Measurements from ENCODE around the gene ATP2A3.
"Not testable (repeated sequence)": the region's sequence is repeated elsewhere in the genome, so short reads cannot be mapped to it uniquely, and the experiment has no call there.

ATP2A3 gene

DNA sequence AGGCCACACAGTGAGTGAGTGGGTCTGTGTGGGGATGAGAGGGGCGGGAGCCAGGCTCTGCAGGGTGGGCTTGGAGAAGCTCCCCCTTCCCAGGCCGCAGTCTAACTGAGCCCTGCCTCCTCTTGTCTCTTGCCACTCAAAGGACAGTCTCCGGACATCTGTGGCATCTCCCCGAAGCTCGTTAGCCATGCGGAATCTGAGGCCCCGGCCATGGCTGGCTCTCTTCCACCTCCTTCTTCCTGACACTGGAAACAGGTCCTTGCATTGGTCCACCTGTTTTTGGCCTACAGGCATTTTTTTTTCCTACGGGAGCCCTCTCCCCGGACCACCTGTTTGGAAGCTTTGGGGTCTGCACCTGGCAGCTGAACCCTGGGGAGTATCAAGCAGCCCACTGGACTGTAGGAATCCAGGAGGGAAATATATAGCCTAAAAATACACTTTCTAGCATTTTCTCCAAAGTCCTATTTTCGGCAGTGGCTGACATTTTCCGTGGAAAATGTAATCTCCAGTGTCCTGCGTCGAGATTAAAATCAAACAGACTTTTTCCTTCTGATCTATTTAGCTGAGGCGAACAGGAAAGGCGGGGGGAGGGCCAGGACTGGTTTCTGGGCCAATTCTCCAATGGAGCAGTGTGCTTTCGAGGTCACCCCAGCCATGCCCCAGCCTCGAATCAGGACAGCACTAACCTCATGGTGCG lies 9.1 kb downstream of the ATP2A3 start:
- no peak for DNase-seq (ENCODE audit: low spot score)

- no peak for DNase-seq (ENCODE audit: low spot score)
These were observed 10.2 kb downstream of the ATP2A3 start for GRCh38 chr17:3954086-3954485.

GRCh38 chr17:3953542-3953941 lies 10.7 kb downstream of the ATP2A3 start:
- no peak for DNase-seq (ENCODE audit: low spot score)

- DNase-seq (ENCODE audit: low spot score) = no peak
These were observed 12.1 kb downstream of the ATP2A3 start for GRCh38 chr17:3952186-3952585.

DNA sequence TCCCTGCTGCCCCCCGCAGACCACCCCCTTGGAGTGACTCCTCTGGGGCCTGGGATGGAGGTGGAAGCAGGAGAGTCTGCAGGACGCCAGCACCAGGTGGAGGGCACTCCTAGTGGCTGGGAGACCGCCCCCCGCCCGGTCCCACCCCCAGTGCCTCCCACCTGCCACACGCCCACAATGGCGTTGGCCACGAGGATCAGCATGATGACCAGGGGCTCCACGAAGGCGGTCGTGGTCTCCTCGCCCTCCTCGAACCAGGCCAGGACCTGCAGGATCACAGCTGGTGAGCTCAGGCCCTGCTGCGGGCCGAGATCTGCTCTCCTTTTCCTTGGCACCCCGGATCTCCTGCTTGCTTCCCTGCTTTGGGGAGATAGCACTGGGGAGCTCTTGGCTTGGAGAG lies 12.8 kb downstream of the ATP2A3 start:
- DNase-seq (ENCODE audit: low spot score) = no peak

- DNase-seq (ENCODE audit: low spot score) = no peak
These were observed 13.2 kb downstream of the ATP2A3 start for GRCh38 chr17:3951003-3951402.

GRCh38 chr17:3950584-3950983 lies 13.7 kb downstream of the ATP2A3 start:
- DNase-seq (ENCODE audit: low spot score) = no peak

DNA sequence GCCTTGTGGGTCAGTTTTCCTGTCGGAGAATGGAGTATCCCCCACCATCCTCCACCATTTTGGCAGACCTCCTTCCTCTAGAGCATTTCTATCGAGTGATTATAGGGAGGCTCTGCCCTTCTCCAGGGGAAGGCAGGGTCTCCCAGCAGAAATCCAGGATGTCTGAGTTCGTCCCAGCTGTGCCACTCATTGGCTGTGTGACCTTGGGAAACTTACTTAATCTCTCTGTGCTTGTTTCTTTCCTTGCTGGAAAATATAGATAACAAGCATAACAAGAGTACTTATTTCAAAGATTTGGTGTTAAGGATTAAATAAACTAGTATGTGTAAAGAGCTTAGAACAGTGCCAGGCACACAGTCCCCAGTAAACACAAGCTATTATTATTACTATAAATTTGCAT lies 14.8 kb downstream of the ATP2A3 start:
- no peak for DNase-seq (ENCODE audit: low spot score)

DNA sequence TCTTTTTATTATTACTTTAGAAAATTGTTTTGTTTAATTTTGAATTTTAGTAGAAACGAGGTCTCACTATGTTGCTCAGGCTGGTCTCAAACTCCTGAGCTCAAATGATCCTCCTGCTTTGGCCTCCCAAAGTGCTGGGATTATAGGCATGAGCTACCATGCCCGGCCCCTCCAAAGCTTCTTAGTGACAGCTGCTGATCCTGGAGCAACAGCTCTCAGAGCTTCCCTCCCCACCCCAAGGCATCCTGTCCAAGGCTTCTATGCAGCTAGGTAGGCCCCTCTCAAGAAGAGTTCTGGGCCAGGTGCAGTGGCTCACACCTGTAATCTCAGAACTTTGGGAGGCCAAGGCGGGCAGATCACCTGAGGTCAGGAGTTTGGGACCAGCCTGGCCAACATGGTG lies 15.7 kb downstream of the ATP2A3 start:
- not testable (repeated sequence) for DNase-seq (ENCODE audit: low spot score)

DNA sequence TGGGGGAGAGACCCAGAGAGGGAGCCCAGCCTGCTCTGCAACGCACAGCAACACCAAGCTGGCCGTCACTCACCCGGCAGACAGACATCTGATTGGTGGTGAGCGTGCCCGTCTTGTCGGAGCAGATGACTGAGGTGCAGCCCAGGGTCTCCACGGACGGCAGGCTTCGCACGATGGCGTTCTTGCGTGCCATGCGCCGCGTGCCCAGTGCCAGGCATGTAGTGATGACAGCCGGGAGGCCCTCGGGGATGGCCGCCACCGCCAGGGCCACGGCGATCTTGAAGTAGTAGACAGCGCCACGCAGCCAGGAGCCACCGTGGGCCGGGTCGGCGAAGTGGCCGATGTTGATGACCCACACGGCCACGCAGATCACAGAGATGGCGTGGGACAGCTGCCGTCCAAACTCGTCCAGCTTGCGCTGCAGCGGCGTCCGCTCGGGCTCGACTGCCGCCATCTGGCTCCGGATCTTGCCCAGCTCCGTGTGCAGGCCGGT lies 16.9 kb downstream of the ATP2A3 start:
- DNase-seq (ENCODE audit: low spot score) = no peak

DNA sequence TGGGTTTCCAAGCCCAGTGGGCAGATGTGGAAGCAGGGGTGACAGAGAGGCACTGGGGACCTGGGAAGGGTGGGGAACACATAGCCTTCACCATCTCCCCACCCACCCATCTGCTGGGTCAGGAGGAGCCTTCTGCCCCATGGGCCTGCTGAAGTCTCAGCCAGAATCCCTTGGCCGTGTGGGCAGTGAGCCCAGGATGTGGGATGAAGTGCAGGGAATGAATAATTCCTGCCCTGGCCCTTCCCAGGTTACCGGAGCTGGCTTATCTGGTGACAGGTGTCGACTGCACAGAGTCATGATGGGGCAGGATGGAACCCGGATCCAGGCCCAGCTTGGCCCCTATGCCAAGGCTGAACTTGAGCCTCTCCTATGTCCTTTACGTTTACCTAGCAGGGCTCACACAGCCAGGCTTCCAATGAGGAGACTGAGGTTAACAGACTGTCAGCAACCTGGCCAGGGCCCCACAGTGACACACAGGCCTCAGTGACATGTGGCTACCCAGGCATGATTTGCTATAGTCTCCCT lies 17.5 kb downstream of the ATP2A3 start:
- no peak for DNase-seq (ENCODE audit: low spot score)

GRCh38 chr17:3944485-3945388 lies 19.5 kb downstream of the ATP2A3 start:
- DNase-seq (ENCODE audit: low spot score) = peak; percentile 73

DNA sequence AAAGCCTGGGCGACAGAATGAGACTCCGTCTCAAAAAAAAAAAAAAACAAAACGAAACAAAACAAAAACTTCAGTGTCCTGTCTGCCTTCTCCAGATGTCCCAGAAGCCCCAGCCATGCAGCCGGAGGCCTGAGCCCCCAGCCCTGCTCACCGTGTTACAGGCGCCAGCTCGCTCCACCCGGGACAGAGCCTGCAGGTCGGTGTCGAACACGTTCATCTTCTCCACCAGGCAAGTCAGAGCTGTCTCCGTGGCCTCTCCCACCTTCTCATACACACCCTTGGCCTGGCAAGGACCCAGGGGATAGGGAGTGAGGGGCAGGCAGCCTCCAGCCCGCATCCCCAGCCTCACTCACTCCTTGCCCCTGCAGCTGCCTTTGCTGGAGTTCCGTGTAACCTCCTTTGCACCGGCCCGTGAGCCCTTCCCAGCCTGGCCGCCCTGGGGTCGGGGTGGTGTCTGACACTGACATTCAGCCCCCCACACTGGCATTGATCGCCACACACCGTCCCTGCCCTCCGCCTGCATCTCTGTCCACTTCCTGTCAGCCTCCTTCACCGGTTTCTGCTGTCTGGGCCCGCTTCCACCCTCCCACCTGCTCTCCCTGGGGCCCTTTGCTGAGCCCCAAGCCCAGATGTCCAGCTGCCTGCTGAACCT lies 20.9 kb downstream of the ATP2A3 start:
- DNase-seq (ENCODE audit: low spot score) = no peak

GRCh38 chr17:3940965-3941698 lies 23.1 kb downstream of the ATP2A3 start:
- DNase-seq (ENCODE audit: low spot score) = no peak

- no peak for DNase-seq (ENCODE audit: low spot score)
These were observed 26.9 kb downstream of the ATP2A3 start for GRCh38 chr17:3937359-3937758.

GRCh38 chr17:3935825-3936355 lies 28.3 kb downstream of the ATP2A3 start:
- DNase-seq (ENCODE audit: low spot score) = no peak

- DNase-seq (ENCODE audit: low spot score) = peak; percentile 89
These were observed 29.1 kb downstream of the ATP2A3 start for GRCh38 chr17:3935140-3935542.

DNA sequence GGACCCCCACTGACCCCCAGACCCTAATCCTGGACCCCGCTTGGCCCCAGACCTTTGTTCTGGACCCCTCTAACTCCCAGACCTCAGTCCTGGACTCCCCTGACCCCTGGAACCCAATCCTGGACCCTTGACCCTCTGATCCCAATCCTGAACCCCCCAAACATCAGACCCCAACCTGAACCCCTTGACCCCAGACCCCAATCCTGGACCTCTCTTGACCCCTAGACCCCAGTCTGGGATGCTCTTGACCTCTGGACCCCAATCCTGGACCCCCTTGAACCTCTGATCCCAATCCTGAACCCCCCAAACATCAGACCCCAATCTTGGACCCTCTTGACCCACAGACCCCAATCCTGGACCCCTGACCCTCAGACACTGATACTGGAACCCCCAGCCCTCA lies 34.5 kb downstream of the ATP2A3 start:
- DNase-seq (ENCODE audit: low spot score) = no peak

DNA sequence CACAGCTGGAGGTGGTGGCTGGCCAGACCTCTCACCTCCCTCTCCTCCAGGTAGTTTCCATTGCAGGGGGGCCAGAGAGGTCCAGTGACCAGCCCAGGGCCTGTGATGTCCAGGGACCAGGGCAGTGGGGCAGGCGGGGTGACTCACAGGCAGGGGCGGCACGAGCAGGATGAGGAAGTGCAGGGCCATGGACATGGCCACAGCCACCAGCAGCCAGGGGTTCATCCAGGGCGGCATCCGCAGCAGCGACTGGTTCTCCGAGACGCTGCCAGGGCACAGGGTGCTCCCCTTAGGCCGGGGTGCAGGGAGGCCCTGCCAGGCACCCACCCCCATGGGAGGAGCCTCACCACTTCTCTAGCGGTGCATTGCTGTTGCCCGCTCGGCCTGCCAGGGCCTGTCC lies 35.1 kb downstream of the ATP2A3 start:
- no peak for DNase-seq (ENCODE audit: low spot score)

DNA sequence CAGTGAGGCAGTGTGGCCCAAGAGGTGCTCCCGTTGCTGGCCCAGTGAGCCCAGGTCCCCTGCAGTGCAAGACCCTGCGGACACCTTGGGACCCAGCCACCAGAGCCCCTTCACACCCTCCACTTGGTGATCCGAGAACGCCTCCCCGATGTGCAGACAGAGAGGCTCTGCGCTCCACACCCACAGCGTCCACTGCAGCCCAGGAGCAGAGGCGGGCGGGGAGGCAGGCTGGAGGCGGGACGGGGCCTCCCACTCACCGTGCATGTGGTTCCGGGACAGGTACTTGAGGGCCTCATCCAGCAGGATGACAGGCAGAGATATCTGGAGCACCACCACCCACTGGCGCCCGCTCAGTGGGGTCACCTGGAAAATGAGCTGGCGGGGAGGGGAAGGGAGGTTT lies 35.8 kb downstream of the ATP2A3 start:
- no peak for DNase-seq (ENCODE audit: low spot score)

DNA sequence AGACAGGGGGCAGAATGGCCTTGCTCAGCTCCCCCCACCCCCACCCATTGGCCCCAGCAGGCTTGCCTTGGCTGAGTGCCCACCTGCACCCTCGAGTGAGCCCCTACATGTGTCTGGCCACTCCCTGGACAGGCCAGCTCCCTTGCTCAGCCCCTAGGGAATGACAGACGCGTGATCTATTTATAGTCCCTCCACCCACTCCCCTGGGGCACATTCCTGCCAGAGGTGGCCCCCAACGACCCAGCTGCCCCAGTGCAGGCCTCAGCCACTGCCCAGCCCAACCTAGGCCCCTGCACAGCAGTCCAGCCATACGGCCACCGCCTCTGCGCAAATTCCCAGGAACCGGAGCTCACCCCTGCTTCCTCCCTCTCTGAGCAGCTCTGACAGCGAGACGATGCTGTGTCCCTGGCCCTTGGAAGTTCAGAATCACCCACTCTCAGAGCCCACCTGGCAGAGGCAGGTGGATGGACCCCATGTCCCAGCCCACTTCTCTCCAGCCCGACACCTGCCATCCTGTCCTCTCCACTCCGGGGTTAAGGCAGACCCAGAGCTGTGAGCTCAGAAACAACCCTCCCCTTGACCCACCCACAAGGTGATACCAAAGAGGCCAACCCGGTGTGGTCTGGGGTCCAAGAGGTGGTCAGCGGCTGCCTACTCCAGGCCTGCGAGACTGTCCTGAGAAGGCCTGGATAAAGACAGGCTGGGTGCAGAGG lies 36.5 kb downstream of the ATP2A3 start:
- no peak for DNase-seq (ENCODE audit: low spot score)

Data from HuH-7.5 (cell line).